ENCODE data around the gene TXNRD1.
"Not testable (repeated sequence)": the region's sequence is repeated elsewhere in the genome, so short reads cannot be mapped to it uniquely, and the experiment has no call there.

TXNRD1 gene

DNA sequence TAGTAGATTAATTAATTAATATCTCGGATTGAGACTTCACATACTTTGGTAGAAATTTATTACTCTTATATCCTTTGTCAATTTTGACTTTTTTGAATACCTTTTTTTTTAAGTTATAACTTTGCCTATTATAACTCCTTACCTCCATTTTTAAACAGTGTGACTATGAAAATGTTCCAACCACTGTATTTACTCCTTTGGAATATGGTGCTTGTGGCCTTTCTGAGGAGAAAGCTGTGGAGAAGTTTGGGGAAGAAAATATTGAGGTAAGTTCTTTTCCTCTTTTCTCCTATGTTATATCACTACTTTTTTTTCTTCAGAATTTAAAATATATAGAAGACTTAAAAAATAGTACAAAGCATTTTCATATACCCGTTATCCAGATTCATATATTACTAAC is 115.8 kb downstream of the TXNRD1 start:
- DNase-seq, result no peak

DNA sequence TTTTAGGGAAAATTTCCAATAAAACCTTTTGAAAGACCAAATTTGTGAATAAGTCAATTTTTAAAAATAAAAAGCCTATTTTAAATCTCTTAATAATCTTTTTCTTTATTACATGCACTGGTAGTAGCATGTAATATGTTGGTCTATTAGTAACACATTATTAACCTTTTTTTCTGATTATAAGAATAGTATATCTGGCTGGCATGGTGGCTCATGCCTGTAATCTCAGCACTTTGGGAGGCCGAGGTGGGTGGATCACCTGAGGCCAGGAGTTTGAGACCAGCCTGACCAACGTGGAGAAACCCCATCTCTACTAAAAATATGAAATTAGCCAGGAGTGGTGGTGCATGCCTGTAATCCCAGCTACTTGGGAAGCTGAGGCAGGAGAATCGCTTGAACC is 116.7 kb downstream of the TXNRD1 start:
- not testable (repeated sequence) for DNase-seq

DNA sequence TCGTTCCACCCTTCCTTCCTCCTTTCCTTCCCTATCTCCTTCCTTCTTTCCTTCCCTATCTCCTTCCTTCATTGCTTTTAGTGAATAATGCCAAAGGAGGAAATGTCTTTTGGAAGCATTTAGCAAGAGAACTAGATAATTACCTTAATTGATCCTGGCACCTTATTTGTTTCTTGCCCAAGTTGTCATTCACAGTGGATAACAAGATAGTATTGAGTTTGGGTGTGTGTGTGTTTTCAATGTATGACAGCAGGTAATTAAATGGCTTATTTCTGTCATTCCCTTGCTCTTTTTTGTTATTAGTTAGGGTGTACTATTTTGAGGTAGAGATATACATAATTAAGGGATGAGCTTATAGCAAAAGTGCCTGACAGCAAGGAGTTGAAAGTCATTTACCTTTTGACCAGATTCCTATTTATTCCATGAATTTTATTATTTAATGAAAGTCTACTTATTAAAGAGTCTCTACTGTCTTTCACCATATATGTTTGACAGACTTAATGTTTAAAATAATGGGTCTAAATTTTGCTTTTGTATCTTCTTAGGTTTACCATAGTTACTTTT is 118.2 kb downstream of the TXNRD1 start:
- no peak for DNase-seq

DNA sequence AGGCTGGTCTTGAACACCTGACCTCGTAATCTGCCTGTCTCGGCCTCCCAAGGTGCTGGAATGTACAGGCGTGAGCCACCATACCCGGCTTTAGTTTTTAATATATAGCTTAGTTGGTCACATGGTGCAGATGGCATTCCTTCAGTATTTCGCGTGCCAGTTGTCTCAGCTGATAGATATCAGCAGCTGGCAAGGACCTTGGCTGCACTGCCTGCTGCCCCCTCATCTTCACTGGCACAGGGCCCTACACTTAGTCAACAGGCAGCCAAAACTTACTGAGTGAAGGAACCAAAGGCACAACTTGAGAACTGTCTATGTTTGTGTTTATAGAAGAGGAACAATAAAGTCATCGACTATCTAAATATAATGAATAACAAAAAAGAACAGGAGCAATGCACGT is 119.0 kb downstream of the TXNRD1 start:
- no peak for DNase-seq

DNA sequence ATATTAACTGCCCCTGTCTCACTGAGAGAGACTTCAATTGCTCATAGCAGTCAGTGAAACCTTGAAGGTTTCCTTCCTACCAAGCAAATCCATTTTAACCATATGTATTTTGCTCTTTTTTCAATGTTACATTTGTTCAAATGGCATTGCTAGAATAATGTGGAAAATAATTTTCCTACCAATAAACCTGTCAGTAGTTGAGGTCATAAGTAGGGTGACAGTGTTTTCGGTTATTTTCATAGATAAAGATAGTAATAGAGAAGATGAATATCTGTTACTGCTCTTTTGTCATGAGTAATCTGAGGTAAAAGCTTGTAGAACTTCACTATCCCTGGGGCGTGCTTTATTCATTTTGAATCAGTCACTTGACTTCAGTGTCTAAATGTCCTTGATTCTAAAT is 120.5 kb downstream of the TXNRD1 start:
- DNase-seq, result no peak

DNA sequence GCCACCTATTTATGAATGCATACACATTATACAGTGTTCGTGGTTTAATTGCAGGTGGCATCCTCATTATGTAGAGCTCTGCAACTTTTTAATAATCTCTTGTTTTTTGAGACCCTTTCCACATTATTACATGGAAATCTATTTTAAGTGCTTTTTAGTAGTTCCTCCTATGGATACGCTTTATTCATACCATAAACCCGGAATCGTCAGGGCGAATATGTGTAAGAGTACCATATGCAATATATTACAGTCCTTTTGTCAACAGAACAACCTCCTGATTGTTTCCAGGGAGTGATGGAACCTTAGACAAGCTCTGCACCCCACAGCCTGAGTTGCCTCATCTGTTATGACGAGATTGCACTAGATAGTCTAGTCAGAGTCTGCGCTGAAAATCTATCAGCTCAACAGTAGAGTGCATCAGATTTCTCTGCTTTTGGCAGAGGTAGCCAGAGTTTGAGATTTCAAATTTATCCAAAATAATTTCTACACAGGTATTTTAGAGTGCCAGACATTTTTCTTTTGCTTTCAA is 121.5 kb downstream of the TXNRD1 start:
- DNase-seq, result no peak

DNA sequence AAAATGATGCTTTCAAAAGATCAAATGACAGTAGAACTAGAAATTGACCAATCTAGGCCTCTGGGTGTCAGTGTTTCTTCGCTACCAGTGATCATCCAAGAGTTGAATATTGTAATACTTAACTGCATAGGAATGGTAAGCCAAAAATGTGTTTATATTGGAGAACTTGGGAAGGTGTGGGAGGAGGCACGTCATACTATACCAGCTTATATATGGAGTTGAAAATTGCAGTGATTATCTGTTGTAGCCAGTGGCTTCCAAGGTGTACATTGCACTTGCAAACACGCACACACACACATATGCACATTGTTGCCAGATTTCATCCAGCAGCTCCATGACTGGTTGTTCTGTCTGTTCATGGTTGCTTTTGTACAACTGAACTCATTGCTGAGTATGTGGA is 124.1 kb downstream of the TXNRD1 start:
- DNase-seq, result no peak

DNA sequence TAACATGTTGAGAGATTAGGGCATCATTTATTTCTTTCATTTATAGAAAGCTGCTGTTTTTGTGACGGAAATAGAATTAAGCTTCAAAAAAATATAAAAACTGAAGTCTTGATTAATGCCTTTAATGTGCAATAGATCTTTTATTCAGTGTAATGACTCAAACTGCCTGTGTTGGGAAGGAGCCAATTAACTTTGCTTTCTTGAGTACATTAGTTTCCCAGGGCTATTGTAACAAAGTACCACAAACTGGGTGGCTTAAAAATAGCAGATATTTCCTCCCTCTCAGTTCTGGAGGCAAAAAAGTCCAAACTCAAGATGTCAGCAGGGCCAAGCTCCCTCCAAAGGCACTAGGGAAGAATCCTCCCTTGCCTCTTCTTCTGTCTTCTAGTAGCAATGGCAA is 124.6 kb downstream of the TXNRD1 start:
- no peak for DNase-seq

DNA sequence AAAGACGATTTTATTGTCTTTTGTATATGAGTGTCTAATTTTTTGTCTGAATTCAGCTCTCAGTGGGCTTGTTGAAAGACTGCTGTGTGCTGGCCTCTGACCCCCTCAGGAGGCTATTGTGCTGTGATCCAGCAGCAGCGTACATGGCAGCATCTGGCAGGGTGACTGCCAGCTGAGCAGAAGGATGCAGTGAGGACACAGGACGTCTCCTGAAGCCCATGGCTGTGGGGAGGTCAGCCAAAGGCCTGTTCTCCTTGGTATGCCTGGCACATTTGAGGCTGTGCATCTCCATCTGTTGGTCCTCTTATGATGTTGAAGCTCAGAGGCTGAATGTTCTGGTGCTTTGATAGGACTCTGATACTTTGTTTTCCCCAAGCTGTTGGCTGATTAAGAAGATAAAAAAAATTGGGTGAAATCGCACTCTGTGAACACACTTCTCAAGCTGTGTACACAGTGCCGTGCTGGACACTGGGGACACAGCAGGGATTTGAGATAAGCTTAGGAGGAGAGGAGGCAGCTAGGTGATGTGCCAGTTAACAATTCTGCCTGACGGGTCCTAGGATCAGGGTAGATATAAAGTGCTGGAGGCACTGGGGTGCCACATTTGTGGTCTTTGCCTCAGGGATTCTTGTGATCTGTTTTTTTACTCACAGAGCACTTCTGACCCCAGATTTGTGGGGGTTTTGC is 125.5 kb downstream of the TXNRD1 start:
- DNase-seq, result no peak

DNA sequence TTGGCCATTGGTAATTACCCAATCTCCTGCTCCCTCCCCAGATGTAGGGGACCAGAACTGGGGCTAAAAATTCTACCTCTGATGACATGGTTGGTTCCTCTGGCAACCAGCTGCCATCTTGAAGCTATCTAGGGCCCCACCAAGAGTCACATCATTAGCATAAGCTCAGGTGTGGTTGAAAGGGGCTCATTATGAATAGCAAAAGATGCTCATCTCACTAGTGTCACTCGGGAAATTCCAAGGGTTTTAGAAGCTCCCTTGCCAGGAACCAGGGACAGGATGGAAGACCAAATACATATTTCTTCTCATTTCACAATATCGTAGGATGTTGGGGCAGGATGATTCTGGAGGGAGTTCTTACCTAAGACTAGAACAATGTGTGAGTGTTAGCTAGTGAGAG is 126.6 kb downstream of the TXNRD1 start:
- no peak for DNase-seq

DNA sequence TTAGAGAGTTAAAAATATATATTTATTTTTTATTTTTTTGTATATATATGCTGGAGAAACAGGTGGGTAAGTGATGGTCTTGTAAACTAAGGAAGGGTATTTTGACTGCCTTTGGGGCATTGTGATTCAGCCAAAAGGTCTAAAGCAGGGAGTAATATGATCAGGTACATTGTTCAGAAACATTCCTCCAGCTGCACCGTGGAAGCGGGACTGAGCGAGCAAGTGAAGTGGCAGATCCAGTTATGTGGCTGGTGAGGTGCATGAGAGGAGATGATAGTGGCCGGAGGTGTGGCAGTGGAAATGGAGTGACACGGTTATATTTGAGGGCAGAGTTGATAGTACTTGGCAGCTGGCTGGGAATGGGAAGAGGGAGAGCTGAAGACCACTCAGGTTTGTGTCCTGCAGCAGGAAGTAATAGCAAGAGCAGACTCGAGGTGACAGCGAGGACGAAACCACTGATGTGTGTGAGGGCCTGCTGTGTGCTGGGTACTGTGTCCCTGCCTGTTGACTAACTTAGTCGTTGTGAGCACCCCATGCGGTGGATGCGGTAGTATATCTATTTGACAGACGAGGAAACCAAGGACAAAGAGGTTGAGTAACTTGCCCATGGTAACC is 127.2 kb downstream of the TXNRD1 start:
- no peak for DNase-seq

DNA sequence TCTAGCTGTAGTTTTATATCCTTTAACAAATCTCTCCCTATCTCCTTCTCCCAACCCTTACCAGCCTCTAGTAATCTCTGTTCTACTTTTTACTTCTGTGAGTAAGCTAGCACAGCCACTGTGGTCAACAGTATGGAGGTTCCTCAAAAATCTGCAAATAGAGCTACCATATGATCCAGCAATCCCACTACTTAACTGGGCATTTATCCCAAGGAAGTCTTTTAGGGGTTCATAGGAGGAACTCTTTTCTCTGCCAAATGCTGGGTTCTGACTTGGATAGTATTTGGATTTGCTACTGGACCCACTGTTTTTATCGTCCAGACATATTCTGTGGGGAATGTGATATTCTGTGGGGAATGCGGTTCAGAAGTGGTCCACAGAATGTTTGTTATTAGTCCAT is 129.1 kb downstream of the TXNRD1 start:
- no peak for DNase-seq

DNA sequence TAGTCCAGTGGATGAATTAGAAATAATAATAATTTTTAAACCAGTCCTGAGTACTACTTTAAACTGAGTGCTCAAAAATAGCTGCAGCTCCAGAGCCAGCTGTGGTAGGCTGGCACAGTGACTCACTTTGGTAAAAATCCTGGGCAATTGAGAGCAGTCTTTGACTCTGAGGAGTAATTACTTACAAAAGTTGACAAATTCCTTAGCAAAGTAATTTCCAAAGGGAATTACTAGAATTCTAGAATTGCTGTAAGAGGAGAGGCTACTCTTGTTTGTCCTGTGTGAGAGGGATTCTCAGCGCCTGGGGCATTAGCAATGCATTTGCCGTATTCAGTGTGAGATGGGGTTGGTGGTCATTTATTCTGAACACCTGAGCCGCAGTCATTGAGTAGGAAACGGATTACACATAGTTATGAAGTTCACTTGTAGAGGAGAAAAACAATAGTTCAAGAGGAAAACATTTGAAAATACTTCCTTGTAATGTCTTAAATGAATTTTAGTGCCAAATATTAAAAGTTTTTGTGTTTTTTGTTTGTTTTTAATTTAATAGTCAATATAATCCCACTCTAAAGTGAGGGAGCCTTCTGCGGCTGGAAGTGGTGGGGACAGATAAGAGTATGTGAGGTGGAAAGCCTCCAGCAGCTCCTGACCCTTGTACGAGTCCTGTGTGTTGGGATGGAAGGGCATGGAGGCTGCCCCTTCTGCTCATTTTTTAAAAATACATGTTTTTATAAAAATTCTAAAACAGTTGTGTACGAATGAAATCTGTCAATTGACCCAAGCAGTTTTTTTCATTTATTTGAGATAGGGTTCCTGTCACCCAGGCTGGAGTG is 129.9 kb downstream of the TXNRD1 start:
- no peak for DNase-seq

DNA sequence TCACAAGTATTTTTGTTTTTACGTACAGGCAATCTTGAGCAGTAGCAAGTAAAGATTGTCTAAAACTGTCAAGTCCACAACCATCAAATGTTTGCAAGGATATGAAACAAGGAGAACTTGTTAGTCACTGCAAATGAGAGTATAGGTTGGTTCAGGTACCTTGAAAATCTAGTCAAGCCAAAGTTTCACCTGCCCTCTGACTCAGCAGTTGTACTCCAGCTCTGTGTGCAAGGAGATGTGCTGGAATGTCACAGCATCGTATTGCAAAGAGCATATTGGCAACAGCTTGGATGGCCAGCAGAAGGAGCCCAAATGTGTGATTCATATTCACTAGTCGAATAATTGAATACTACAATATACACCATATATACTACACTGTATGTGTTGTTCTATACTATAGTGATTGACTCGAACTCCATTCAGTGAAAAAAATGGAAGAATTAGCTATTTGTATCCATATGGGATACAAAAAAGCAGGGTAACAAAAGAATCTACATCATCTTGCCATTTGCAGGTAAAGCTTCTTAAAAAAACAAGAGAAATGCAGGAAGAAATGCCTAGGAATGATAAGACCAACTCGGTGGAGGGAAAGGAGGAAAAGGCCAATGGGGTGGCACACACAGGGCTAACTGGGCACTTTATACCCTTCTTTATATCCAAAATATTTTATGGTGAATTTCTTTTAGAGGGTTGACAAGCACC is 131.9 kb downstream of the TXNRD1 start:
- no peak for DNase-seq

DNA sequence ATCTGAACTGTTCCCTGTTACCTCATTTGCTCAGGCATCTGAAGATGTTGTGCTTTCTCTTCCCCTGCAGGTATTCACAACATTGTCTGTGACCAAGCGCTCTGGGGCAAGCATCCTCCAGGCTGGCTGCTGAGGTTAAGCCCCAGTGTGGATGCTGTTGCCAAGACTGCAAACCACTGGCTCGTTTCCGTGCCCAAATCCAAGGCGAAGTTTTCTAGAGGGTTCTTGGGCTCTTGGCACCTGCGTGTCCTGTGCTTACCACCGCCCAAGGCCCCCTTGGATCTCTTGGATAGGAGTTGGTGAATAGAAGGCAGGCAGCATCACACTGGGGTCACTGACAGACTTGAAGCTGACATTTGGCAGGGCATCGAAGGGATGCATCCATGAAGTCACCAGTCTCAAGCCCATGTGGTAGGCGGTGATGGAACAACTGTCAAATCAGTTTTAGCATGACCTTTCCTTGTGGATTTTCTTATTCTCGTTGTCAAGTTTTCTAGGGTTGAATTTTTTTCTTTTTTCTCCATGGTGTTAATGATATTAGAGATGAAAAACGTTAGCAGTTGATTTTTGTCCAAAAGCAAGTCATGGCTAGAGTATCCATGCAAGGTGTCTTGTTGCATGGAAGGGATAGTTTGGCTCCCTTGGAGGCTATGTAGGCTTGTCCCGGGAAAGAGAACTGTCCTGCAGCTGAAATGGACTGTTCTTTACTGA is 132.9 kb downstream of the TXNRD1 start:
- no peak for DNase-seq

DNA sequence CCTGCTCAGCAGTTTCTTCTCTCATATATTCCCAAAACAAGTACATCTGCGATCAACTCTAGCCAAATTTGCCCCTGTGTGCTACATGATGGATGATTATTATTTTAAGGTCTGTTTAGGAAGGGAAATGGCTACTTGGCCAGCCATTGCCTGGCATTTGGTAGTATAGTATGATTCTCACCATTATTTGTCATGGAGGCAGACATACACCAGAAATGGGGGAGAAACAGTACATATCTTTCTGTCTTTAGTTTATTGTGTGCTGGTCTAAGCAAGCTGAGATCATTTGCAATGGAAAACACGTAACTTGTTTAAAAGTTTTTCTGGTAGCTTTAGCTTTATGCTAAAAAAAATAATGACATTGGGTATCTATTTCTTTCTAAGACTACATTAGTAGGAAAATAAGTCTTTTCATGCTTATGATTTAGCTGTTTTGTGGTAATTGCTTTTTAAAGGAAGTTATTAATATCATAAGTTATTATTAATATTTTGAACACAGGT is 133.5 kb downstream of the TXNRD1 start:
- no peak for DNase-seq

DNA sequence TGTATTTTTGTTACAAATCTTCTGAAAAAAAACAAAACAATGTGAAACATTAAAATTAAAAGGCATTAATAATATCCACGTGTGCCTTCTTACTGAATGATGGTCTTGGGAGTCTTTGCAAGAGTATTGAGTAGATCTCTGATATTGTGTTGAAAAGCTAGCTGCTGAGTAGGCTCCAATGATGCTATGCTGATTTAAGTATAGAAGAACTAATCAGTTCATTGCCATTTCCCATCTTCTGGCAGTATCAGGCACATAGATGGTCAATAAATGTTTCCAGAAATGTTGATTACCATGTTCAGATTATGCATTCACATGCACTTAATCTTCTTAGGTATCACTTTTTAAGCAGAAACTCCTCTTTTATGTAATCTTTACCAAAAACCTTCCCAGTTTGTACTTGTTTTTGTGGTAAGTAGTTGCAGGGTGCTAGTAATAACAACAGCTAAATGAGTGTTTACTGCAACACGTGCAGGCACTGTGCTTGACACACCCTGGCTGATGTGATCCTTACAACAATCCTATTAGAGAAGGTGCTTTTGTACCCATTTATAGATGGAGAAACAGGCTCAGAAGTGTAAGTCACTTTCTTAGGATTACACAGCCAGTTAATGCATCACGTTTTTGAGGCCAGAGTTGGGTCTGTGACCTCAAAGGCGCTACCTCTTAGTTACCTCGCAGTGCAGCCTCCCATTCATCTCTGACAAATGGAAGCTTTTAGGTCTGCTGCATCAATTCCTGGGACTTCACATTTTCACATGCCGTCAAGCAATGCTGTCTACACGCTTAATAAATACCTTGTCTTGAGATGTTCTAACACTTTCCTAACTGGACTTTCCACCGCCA is 134.9 kb downstream of the TXNRD1 start:
- DNase-seq, result no peak

DNA sequence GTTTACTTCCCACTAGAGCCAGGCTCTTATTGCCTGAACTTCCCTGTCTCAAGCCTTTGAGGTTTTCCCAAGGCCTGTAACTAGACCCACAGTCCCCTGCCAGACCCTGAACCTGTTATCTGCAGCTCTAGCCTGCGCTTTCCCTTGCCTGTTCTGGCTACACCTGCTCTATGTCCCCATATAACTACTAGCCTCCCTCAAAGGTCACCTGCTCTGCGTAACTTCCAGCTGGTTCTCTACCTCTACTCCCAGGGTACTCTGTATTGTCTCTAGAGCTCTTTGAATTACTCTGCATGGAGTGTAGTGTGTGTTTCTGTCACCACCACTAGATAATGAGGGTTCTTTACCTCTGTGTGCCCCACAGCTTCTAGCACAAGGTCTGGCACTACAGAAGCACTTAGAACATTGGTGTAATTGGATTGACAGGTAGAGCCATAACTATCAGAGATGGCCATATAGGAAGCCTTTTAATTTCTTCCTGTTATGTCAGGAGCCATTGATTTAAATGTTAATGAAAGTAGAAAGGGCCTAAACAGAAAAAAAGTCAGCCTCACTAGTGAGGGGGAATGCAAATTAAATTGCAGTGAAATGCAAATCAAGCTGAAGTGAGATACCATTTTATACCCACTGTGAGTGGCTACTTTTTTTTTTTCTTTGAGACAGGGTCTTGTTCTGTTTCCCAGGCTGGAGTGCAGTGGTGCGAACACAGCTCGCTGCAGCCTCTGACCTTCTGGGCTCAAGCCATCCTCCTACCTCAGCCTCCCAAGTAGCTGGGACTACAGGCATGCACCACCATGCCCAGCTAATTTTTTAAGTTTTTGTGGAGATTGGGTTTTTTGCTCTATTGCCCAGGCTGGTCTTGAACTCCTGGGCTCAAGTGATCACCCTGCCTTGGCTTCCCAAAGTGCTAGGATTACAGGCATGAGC is 135.7 kb downstream of the TXNRD1 start:
- DNase-seq, result no peak

DNA sequence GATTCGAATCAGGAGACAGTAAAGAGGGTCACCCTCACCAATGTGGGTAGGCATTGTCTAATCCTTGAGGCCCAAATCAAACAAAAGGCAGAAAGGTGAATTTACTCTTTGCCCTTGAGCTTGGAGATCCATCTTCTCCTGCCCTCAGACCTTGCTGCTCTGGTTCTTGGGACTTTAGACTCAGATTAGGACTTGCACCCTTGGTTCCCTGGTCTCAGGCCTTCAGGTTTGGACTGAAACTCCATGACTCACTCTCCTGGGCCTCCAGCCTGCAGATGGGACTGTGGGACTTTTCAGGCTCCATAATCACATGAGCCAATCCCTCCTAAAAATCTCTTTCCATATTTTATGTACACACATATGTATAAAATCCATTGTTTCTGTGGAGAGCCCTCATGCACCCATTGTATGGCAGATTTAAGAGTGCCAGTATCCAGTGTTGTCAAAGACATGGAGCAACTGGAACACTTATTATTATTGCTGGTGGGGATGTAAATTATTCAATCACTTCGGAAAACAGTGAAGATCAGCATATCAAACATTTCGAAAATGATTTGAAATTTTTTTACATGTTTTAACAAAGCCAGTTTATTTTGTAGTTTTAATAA is 136.6 kb downstream of the TXNRD1 start:
- no peak for DNase-seq

All from NCI-H1417 (cell line).